Gastrocnemius medialis (tissue), 4 donors: ENCODE measurements around the gene BICDL2.

Experiments used
- CTCF ChIP-seq, 5 experiments: fragments of 450-650 bp in 3 of 5; fragments of 200-600 bp in 2 of 5; sonication (generic) in 2 of 5; IDR thresholded peaks in 4 of 5; conservative IDR thresholded peaks in 1 of 5; 1 replicate in 4 of 5; 2 replicates in 1 of 5; pipeline ENCODE4 v1.5.1; 2016 to 2019; ENCODE audit warnings: antibody characterized with exemption in 5 of 5, mild to moderate bottlenecking in 3 of 5, moderate library complexity in 3 of 5
- POLR2A ChIP-seq, 2 donors: fragments of 450-650 bp; IDR thresholded peaks; one replicate each; pipeline ENCODE4 v1.6.1; 2017; ENCODE audit warnings: antibody characterized with exemption in 2 of 2, mild to moderate bottlenecking in 2 of 2, moderate library complexity in 2 of 2

GRCh38 chr16:3027983-3028715, 8.6 kb downstream of the BICDL2 start:
- TF ChIP-seq CTCF (IDR thresholded peaks at IDR 0.05 in 4 of 5, conservative IDR thresholded peaks at IDR 0.05 in 1 of 5) (peak; percentile 23 to 84 (median 77)), POLR2A (IDR thresholded peaks at IDR 0.05) (no peak)
